ENCODE data around the gene PKIG. TPM values are rescaled to one million over a fixed set of nuclear protein-coding genes. Genes with fewer than 3 reads are reported as not detected.

The PKIG gene
- total and polyA plus RNA-seq, 4 donors = 25.5 to 107 (median 66.1) TPM

GRCh38 chr20:44630297-44630696 is 47.9 kb downstream of the PKIG start:
- WGBS (ENCODE audit: insufficient coverage) = no CpG with 5 or more reads among the region's 5 CpGs
- H3K4me3 ChIP-seq (ENCODE audit: low read depth, low read length) = no peak overlapping the region
- no peak for DNase-seq (ENCODE audit: low read depth in 4 of 6, low spot score in 6 of 6)
- no peak overlapping the region for H3K27ac ChIP-seq (ENCODE audit: low read depth, low read length)
- H3K4me1 ChIP-seq (ENCODE audit: control insufficient read depth, insufficient read depth, low read length) = peaks cover 18% of the 10 kb centered on the region
- no peaks in the 10 kb centered on the region for H3K27me3 ChIP-seq (ENCODE audit: control insufficient read depth, insufficient read depth, low read length)
- H3K9me3 ChIP-seq (ENCODE audit: control insufficient read depth, insufficient read depth, low read length) = no peaks in the 10 kb centered on the region
- no peaks in the 10 kb centered on the region for H3K36me3 ChIP-seq (ENCODE audit: control insufficient read depth, insufficient read depth, low read length)

- no peaks in the 10 kb centered on the region for H3K36me3 ChIP-seq (ENCODE audit: control insufficient read depth, insufficient read depth, low read length)
- H3K27ac ChIP-seq (ENCODE audit: low read depth, low read length) = no peak overlapping the region
Measured at GRCh38 chr20:44632103-44632752, 49.8 kb downstream of the PKIG start.

GRCh38 chr20:44633187-44633810 is 50.9 kb downstream of the PKIG start:
- no peak overlapping the region for H3K27ac ChIP-seq (ENCODE audit: low read depth, low read length)
- no peaks in the 10 kb centered on the region for H3K9me3 ChIP-seq (ENCODE audit: control insufficient read depth, insufficient read depth, low read length)
- WGBS (ENCODE audit: insufficient coverage) = 38% methylated on average over 2 of the region's 3 CpGs
- H3K4me1 ChIP-seq (ENCODE audit: control insufficient read depth, insufficient read depth, low read length) = peaks cover 18% of the 10 kb centered on the region
- H3K27me3 ChIP-seq (ENCODE audit: control insufficient read depth, insufficient read depth, low read length) = no peaks in the 10 kb centered on the region
- H3K36me3 ChIP-seq (ENCODE audit: control insufficient read depth, insufficient read depth, low read length) = no peaks in the 10 kb centered on the region
- H3K4me3 ChIP-seq (ENCODE audit: low read depth, low read length) = no peak overlapping the region
- DNase-seq (ENCODE audit: low read depth in 4 of 6, low spot score in 6 of 6) = no peak

More at GRCh38 chr20:44632103-44632752, 49.8 kb downstream of the PKIG start:
- WGBS (ENCODE audit: insufficient coverage) = 51% methylated on average over 7 of the region's 8 CpGs
- Histone ChIP-seq H3K9me3 (ENCODE audit: control insufficient read depth, insufficient read depth, low read length) (no peaks in the 10 kb centered on the region), H3K4me3 (ENCODE audit: low read depth, low read length) (no peak overlapping the region), H3K27me3 (ENCODE audit: control insufficient read depth, insufficient read depth, low read length) (no peaks in the 10 kb centered on the region), H3K4me1 (ENCODE audit: control insufficient read depth, insufficient read depth, low read length) (peaks cover 18% of the 10 kb centered on the region)
- DNase-seq (ENCODE audit: low read depth in 4 of 6, low spot score in 6 of 6) = peak in 1 of 6 donors; percentile 27

DNA sequence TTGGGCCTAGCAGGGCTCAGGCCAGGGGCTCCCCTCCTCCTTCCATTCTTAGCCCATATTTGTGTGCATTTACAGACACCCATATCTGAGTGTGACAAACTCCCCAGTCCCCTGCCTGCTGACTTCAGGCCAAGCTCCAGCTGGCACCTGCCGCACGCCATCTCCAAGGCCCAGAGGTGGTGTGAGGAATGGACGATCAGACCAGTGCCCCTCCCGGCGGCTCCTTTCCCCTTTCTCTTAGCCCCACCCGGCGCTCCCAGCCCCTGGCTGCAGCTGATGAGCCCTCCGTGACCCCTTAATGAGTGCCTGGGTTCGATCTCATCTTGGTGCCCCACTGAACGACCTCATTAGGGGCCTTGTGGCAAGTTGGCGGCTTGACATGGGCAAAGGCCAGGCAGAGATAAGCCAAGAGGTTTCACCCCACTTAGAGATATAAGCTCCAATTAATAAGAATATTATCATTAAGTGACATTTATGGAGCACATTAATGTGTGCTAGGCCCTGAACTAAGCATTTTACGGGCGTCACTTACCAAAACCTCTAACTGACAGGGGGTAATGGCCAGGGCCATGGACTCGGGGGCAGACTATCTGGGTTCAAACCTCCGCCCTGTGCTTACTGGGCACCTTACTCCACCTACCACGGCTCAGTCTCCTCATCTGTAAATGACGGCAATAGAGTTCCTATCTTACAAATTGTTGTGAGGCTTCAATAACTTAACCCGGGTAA is 51.7 kb downstream of the PKIG start:
- Histone ChIP-seq H3K9me3 (ENCODE audit: control insufficient read depth, insufficient read depth, low read length) (no peaks in the 10 kb centered on the region), H3K27ac (ENCODE audit: low read depth, low read length) (no peak overlapping the region), H3K36me3 (ENCODE audit: control insufficient read depth, insufficient read depth, low read length) (no peaks in the 10 kb centered on the region), H3K27me3 (ENCODE audit: control insufficient read depth, insufficient read depth, low read length) (no peaks in the 10 kb centered on the region), H3K4me1 (ENCODE audit: control insufficient read depth, insufficient read depth, low read length) (peaks cover 18% of the 10 kb centered on the region), H3K4me3 (ENCODE audit: low read depth, low read length) (no peak overlapping the region)
- no peak for DNase-seq (ENCODE audit: low read depth in 4 of 6, low spot score in 6 of 6)
- 80% methylated on average over 8 of the region's 18 CpGs for WGBS (ENCODE audit: insufficient coverage)

DNA sequence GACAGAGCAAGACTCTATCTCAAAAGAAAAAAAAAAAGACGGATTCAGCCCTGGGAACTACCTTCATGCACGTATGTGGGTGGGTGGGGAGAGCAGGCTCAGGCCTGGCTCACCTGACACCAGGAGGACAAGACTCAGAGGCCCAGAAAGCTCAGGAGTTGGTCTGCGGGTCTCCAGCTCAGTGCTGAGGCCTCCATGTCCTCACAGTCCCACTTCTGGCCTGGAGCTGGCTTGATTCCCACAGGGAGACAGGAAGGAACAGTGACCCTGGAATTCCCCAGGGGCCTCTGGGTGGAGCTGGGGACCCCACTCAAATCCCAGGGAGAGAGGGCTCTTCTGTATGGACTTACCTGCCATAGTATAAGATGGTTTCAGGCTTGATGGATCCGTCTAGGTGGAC is 53.5 kb downstream of the PKIG start:
- Histone ChIP-seq H3K4me3 (ENCODE audit: low read depth, low read length) (no peak overlapping the region), H3K27ac (ENCODE audit: low read depth, low read length) (no peak overlapping the region), H3K9me3 (ENCODE audit: control insufficient read depth, insufficient read depth, low read length) (peaks cover 3% of the 10 kb centered on the region), H3K4me1 (ENCODE audit: control insufficient read depth, insufficient read depth, low read length) (peaks cover 13% of the 10 kb centered on the region), H3K36me3 (ENCODE audit: control insufficient read depth, insufficient read depth, low read length) (no peaks in the 10 kb centered on the region), H3K27me3 (ENCODE audit: control insufficient read depth, insufficient read depth, low read length) (no peaks in the 10 kb centered on the region)
- WGBS (ENCODE audit: insufficient coverage) = 88% methylated on average over 3 of the region's 4 CpGs
- DNase-seq (ENCODE audit: low read depth in 4 of 6, low spot score in 6 of 6) = no peak

DNA sequence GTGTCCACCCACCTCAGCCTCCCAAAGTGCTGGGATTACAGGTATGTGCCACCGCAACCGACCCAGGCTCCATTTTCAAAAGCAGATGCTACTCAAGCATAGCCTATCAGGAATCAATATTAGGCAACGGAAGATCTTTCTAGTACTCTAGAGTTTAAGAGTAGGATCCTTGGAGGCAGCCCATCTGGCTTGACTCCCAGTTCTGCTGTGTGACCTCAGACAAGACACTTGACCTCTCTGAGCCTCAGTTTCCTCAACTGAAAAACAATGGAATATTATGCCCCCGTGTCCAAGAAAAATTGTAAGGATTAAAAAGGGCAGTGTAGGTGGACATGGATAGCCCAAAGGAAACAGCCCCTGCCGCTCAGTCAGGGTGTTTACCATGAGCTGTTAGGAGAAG is 54.7 kb downstream of the PKIG start:
- Histone ChIP-seq H3K9me3 (ENCODE audit: control insufficient read depth, insufficient read depth, low read length) (peaks cover 3% of the 10 kb centered on the region), H3K36me3 (ENCODE audit: control insufficient read depth, insufficient read depth, low read length) (no peaks in the 10 kb centered on the region), H3K27ac (ENCODE audit: low read depth, low read length) (no peak overlapping the region), H3K27me3 (ENCODE audit: control insufficient read depth, insufficient read depth, low read length) (no peaks in the 10 kb centered on the region), H3K4me3 (ENCODE audit: low read depth, low read length) (no peak overlapping the region), H3K4me1 (ENCODE audit: control insufficient read depth, insufficient read depth, low read length) (peaks cover 14% of the 10 kb centered on the region)
- 88% methylated on average over 2 of the region's 5 CpGs for WGBS (ENCODE audit: insufficient coverage)
- DNase-seq (ENCODE audit: low read depth in 4 of 6, low spot score in 6 of 6) = no peak

DNA sequence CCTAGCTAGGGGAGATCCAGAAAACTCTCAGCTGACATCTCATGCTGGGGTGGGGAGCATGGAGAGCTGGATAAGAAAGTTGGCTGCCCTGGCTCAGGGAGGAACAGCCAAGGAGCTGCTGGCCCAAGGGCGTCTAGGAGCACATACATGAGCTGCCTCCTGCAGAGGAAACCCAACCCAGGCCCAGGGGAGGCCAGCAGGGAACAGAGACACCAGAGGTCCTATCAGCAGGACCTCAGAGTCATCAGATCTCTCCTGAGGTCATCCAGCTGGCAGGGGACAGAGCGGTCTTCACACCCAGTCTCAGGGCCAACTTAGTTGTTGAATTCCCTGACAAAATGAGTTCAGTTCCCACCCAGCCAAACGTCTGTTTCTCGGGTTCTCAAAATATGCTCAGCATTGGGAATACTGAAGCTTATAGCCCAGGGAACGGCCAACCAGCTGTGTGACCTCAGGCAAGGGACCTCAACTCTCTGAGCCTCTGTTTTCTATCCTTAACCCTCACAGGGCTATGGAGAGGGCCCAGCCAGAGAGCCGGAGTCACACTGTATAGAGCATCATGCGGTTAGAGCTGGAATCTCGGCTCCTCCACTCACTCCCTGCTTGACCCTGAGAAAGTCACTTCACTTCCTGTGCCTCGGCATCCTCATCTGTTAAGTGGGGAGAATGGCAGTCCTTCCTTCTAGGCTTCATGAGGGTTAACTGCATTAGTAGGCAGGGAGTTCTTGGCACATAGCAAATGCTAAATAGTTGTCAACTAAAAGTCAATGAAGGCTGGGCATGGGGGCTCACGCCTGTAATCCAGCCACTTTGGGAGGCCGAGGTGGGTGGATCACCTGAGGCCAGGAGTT is 55.4 kb downstream of the PKIG start:
- Histone ChIP-seq H3K27ac (ENCODE audit: low read depth, low read length) (no peak overlapping the region), H3K4me1 (ENCODE audit: control insufficient read depth, insufficient read depth, low read length) (peaks cover 17% of the 10 kb centered on the region), H3K36me3 (ENCODE audit: control insufficient read depth, insufficient read depth, low read length) (no peaks in the 10 kb centered on the region), H3K4me3 (ENCODE audit: low read depth, low read length) (no peak overlapping the region), H3K27me3 (ENCODE audit: control insufficient read depth, insufficient read depth, low read length) (no peaks in the 10 kb centered on the region), H3K9me3 (ENCODE audit: control insufficient read depth, insufficient read depth, low read length) (peaks cover 3% of the 10 kb centered on the region)
- WGBS (ENCODE audit: insufficient coverage) = 83% methylated on average over 7 of the region's 11 CpGs
- no peak for DNase-seq (ENCODE audit: low read depth in 4 of 6, low spot score in 6 of 6)

GRCh38 chr20:44640522-44640921 is 58.1 kb downstream of the PKIG start:
- no peak for DNase-seq (ENCODE audit: low read depth in 4 of 6, low spot score in 6 of 6)
- Histone ChIP-seq H3K27ac (ENCODE audit: low read depth, low read length) (no peak overlapping the region), H3K4me1 (ENCODE audit: control insufficient read depth, insufficient read depth, low read length) (peaks cover 22% of the 10 kb centered on the region), H3K27me3 (ENCODE audit: control insufficient read depth, insufficient read depth, low read length) (no peaks in the 10 kb centered on the region), H3K4me3 (ENCODE audit: low read depth, low read length) (no peak overlapping the region), H3K9me3 (ENCODE audit: control insufficient read depth, insufficient read depth, low read length) (peaks cover 3% of the 10 kb centered on the region), H3K36me3 (ENCODE audit: control insufficient read depth, insufficient read depth, low read length) (no peaks in the 10 kb centered on the region)
- WGBS (ENCODE audit: insufficient coverage) = 100% methylated on average over 1 of the region's 2 CpGs

DNA sequence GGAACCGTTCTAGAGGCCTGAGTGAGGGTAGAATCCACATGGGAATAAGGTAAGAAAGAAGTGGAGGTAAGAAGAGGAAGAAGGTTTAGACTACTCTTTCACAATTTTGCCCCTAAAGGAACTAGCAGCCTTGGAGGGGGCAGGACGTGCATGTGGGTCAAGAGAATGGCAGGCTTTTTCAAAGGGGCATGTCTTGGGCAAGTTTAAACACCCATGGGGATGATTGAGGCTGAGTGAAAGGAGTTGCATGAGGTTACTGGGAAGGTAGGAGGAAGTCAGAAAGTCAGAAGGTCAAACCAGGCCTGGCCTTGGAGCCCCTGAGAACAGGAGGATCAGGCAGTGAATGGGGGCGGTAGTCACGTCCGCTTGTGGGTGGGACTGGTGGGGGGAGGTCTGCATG is 58.9 kb downstream of the PKIG start:
- 83% methylated on average over 1 of the region's 5 CpGs for WGBS (ENCODE audit: insufficient coverage)
- Histone ChIP-seq H3K4me3 (ENCODE audit: low read depth, low read length) (no peak overlapping the region), H3K27me3 (ENCODE audit: control insufficient read depth, insufficient read depth, low read length) (no peaks in the 10 kb centered on the region), H3K27ac (ENCODE audit: low read depth, low read length) (no peak overlapping the region), H3K36me3 (ENCODE audit: control insufficient read depth, insufficient read depth, low read length) (no peaks in the 10 kb centered on the region), H3K9me3 (ENCODE audit: control insufficient read depth, insufficient read depth, low read length) (peaks cover 3% of the 10 kb centered on the region), H3K4me1 (ENCODE audit: control insufficient read depth, insufficient read depth, low read length) (peaks cover 30% of the 10 kb centered on the region)
- no peak for DNase-seq (ENCODE audit: low read depth in 4 of 6, low spot score in 6 of 6)

Measured in spinal cord (tissue), 10 donors.